Raji (cell line): Measurements from ENCODE around the gene BMP8A.

ENCODE experiments used
- POLR2A ChIP-seq: IDR thresholded peaks from 2 replicates; pipeline ENCODE4 v1.6.1; 2011; ENCODE audit warnings: low read depth, low read length, control low read depth; ENCODE audit not compliant: insufficient read depth

Gene BMP8A

GRCh38 chr1:39568208-39568607 lies 76.8 kb downstream of the BMP8A start:
- TF ChIP-seq POLR2A, result no peak

- no peak for TF ChIP-seq POLR2A
Observed at GRCh38 chr1:39569034-39569433, 77.6 kb downstream of the BMP8A start.

- no peak for TF ChIP-seq POLR2A
Observed at GRCh38 chr1:39570477-39571177, 79.2 kb downstream of the BMP8A start.

GRCh38 chr1:39571178-39571483 lies 79.7 kb downstream of the BMP8A start:
- TF ChIP-seq POLR2A, result no peak

- TF ChIP-seq POLR2A, result no peak
Observed at GRCh38 chr1:39572379-39573096, 81.1 kb downstream of the BMP8A start.

- TF ChIP-seq POLR2A, result no peak
Observed at GRCh38 chr1:39573097-39573465, 81.6 kb downstream of the BMP8A start.

- TF ChIP-seq POLR2A, result no peak
Observed at GRCh38 chr1:39573736-39574624, 82.5 kb downstream of the BMP8A start.

GRCh38 chr1:39574646-39575045 lies 83.2 kb downstream of the BMP8A start:
- no peak for TF ChIP-seq POLR2A
